ENCODE measurements around the gene BCL11B.

Gene BCL11B

GRCh38 chr14:99127651-99128167 lies 144.3 kb downstream of the BCL11B start:
- no peak for DNase-seq (ENCODE audit: low spot score)
- no peak for TF ChIP-seq CTCF (IDR thresholded peaks at IDR 0.05; ENCODE audit: extremely low read depth, missing control alignments)

GRCh38 chr14:99125616-99126431 lies 146.2 kb downstream of the BCL11B start:
- TF ChIP-seq CTCF (IDR thresholded peaks at IDR 0.05; ENCODE audit: extremely low read depth, missing control alignments): no peak
- DNase-seq (ENCODE audit: low spot score): no peak

GRCh38 chr14:99125113-99125512 lies 146.9 kb downstream of the BCL11B start:
- DNase-seq (ENCODE audit: low spot score): no peak
- TF ChIP-seq CTCF (IDR thresholded peaks at IDR 0.05; ENCODE audit: extremely low read depth, missing control alignments): no peak

GRCh38 chr14:99124482-99125105 lies 147.4 kb downstream of the BCL11B start:
- DNase-seq (ENCODE audit: low spot score): no peak
- TF ChIP-seq CTCF (IDR thresholded peaks at IDR 0.05; ENCODE audit: extremely low read depth, missing control alignments): no peak

GRCh38 chr14:99123208-99123870 lies 148.7 kb downstream of the BCL11B start:
- no peak for TF ChIP-seq CTCF (IDR thresholded peaks at IDR 0.05; ENCODE audit: extremely low read depth, missing control alignments)
- DNase-seq (ENCODE audit: low spot score): no peak

- TF ChIP-seq CTCF (IDR thresholded peaks at IDR 0.05; ENCODE audit: extremely low read depth, missing control alignments): no peak
- DNase-seq (ENCODE audit: low spot score): no peak
Measured at GRCh38 chr14:99122521-99123125, 149.4 kb downstream of the BCL11B start.

All from GM20000 (cell line).